ENCODE measurements around the gene NMUR1. TPM values are rescaled to one million over a fixed set of nuclear protein-coding genes. Genes with fewer than 3 reads are reported as not detected.
"Not testable (repeated sequence)": the region's sequence is repeated elsewhere in the genome, so short reads cannot be mapped to it uniquely, and the experiment has no call there.

The NMUR1 gene
- total RNA-seq, 4 donors from 2014 or later, result 0.21 to 2.5 (median 0.22) TPM; not detected in 1

GRCh38 chr2:231556981-231557380 is 26.7 kb upstream of the NMUR1 start:
- WGBS, 2 donors, result 78 to 86% methylated on average over 7 of the region's 7 CpGs
- Histone ChIP-seq H3K36me3 (no peaks in the 10 kb centered on the region), H3K9me3 (peaks cover 0 to 13% (median 3%) of the 10 kb centered on the region in 4 donors), H3K4me1 (peaks cover 0 to 25% (median 11%) of the 10 kb centered on the region in 4 donors), H3K4me3 (no peak overlapping the region), H3K27ac (peak overlapping the region in 2 of 4 donors; percentile 2 to 57), H3K27me3 (no peaks in the 10 kb centered on the region)
- TF ChIP-seq CTCF (IDR thresholded peaks at IDR 0.05) (no peak), POLR2A (IDR thresholded peaks at IDR 0.05) (no peak), EP300 (IDR thresholded peaks at IDR 0.05) (no peak)
- DNase-seq (ENCODE audit: low spot score in 2 of 2), result no peak

- peaks cover 0 to 13% (median 3%) of the 10 kb centered on the region in 4 donors for H3K9me3 ChIP-seq
- H3K36me3 ChIP-seq, result not testable (repeated sequence)
Observed at GRCh38 chr2:231556496-231556895, 26.3 kb upstream of the NMUR1 start.

GRCh38 chr2:231554748-231555545 is 24.7 kb upstream of the NMUR1 start:
- Histone ChIP-seq H3K4me3 (peak overlapping the region in 2 of 4 donors; percentile 26 to 35), H3K9me3 (peaks cover 0 to 13% (median 3%) of the 10 kb centered on the region in 4 donors), H3K36me3 (no peaks in the 10 kb centered on the region), H3K27me3 (peaks cover 0 to under 1% of the 10 kb centered on the region in 2 donors), H3K27ac (peak overlapping the region; percentile 33 to 83 (median 77)), H3K4me1 (peaks cover 0 to 25% (median 11%) of the 10 kb centered on the region in 4 donors)
- WGBS, 2 donors, result 32 to 35% methylated on average over 14 of the region's 14 CpGs
- peak; percentile 53 to 54 for DNase-seq (ENCODE audit: low spot score in 2 of 2)
- TF ChIP-seq POLR2A (IDR thresholded peaks at IDR 0.05) (no peak), CTCF (IDR thresholded peaks at IDR 0.05) (no peak), EP300 (IDR thresholded peaks at IDR 0.05) (no peak)

More at GRCh38 chr2:231556496-231556895, 26.3 kb upstream of the NMUR1 start:
- peak overlapping the region in 1 of 4 donors; percentile 3 for H3K27ac ChIP-seq
- H3K4me1 ChIP-seq, result peaks cover 0 to 25% (median 11%) of the 10 kb centered on the region in 4 donors
- 80 to 82% methylated on average over 8 of the region's 8 CpGs for WGBS, 2 donors
- DNase-seq (ENCODE audit: low spot score in 2 of 2); H3K4me3 ChIP-seq; H3K27me3 ChIP-seq: not testable (repeated sequence)

GRCh38 chr2:231554327-231554726 is 24.1 kb upstream of the NMUR1 start:
- no peak for DNase-seq (ENCODE audit: low spot score in 2 of 2)
- WGBS, 2 donors, result 39 to 48% methylated on average over 8 of the region's 8 CpGs
- TF ChIP-seq POLR2A (IDR thresholded peaks at IDR 0.05) (no peak), CTCF (IDR thresholded peaks at IDR 0.05) (no peak), EP300 (IDR thresholded peaks at IDR 0.05) (no peak)
- H3K4me3 ChIP-seq, result peak overlapping the region in 2 of 4 donors; percentile 26 to 35
- H3K4me1 ChIP-seq, result peaks cover 0 to 25% (median 11%) of the 10 kb centered on the region in 4 donors
- no peaks in the 10 kb centered on the region for H3K36me3 ChIP-seq
- H3K27ac ChIP-seq, result peak overlapping the region; percentile 33 to 83 (median 77)
- H3K27me3 ChIP-seq, result peaks cover 0 to 3% of the 10 kb centered on the region in 2 donors
- peaks cover 0 to 13% (median 3%) of the 10 kb centered on the region in 4 donors for H3K9me3 ChIP-seq

- Histone ChIP-seq H3K9me3 (peaks cover 0 to 13% (median 3%) of the 10 kb centered on the region in 4 donors), H3K27me3 (peaks cover 0 to 3% of the 10 kb centered on the region in 2 donors), H3K36me3 (no peaks in the 10 kb centered on the region), H3K27ac (no peak overlapping the region), H3K4me3 (no peak overlapping the region), H3K4me1 (peaks cover 0 to 24% (median 11%) of the 10 kb centered on the region in 4 donors)
- no peak for DNase-seq (ENCODE audit: low spot score in 2 of 2)
- no peak for TF ChIP-seq CTCF (IDR thresholded peaks at IDR 0.05)
- no peak for TF ChIP-seq EP300 (IDR thresholded peaks at IDR 0.05)
- TF ChIP-seq POLR2A (IDR thresholded peaks at IDR 0.05), result no peak
Observed at GRCh38 chr2:231552752-231553151, 22.5 kb upstream of the NMUR1 start.

Data from tibial nerve (tissue), 4 donors.